ENCODE results near the gene COL13A1.

COL13A1 gene

GRCh38 chr10:69944761-69945160 is 143.1 kb downstream of the COL13A1 start:
- no peak for DNase-seq (ENCODE audit: low read depth in 2 of 2)

GRCh38 chr10:69948261-69948660 is 146.6 kb downstream of the COL13A1 start:
- DNase-seq (ENCODE audit: low read depth in 2 of 2): no peak

- DNase-seq (ENCODE audit: low read depth in 2 of 2): no peak
Observed at GRCh38 chr10:69949770-69950169, 148.1 kb downstream of the COL13A1 start.

GRCh38 chr10:69951658-69952057 is 150.0 kb downstream of the COL13A1 start:
- no peak for DNase-seq (ENCODE audit: low read depth in 2 of 2)

GRCh38 chr10:69952069-69952800 is 150.5 kb downstream of the COL13A1 start:
- DNase-seq (ENCODE audit: low read depth in 2 of 2): no peak

- no peak for DNase-seq (ENCODE audit: low read depth in 2 of 2)
Observed at GRCh38 chr10:69952821-69953221, 151.1 kb downstream of the COL13A1 start.

- DNase-seq (ENCODE audit: low read depth in 2 of 2): no peak
Observed at GRCh38 chr10:69953851-69954250, 152.1 kb downstream of the COL13A1 start.

GRCh38 chr10:69955211-69955805 is 153.6 kb downstream of the COL13A1 start:
- DNase-seq (ENCODE audit: low read depth in 2 of 2): no peak

GRCh38 chr10:69955897-69956740 is 154.4 kb downstream of the COL13A1 start:
- no peak for DNase-seq (ENCODE audit: low read depth in 2 of 2)

GRCh38 chr10:69956741-69957230 is 155.1 kb downstream of the COL13A1 start:
- DNase-seq (ENCODE audit: low read depth in 2 of 2): no peak

GRCh38 chr10:69957241-69957885 is 155.7 kb downstream of the COL13A1 start:
- DNase-seq (ENCODE audit: low read depth in 2 of 2): no peak

GRCh38 chr10:69957886-69958555 is 156.3 kb downstream of the COL13A1 start:
- no peak for DNase-seq (ENCODE audit: low read depth in 2 of 2)

- no peak for DNase-seq (ENCODE audit: low read depth in 2 of 2)
Observed at GRCh38 chr10:69958556-69958902, 156.8 kb downstream of the COL13A1 start.

- DNase-seq (ENCODE audit: low read depth in 2 of 2): no peak
Observed at GRCh38 chr10:69959911-69960310, 158.2 kb downstream of the COL13A1 start.

- no peak for DNase-seq (ENCODE audit: low read depth in 2 of 2)
Observed at GRCh38 chr10:69960606-69960987, 158.9 kb downstream of the COL13A1 start.

GRCh38 chr10:69960988-69961880 is 159.5 kb downstream of the COL13A1 start:
- no peak for DNase-seq (ENCODE audit: low read depth in 2 of 2)

- no peak for DNase-seq (ENCODE audit: low read depth in 2 of 2)
Observed at GRCh38 chr10:69961881-69962745, 160.4 kb downstream of the COL13A1 start.

GRCh38 chr10:69962746-69963135 is 161.0 kb downstream of the COL13A1 start:
- DNase-seq (ENCODE audit: low read depth in 2 of 2): no peak

- DNase-seq (ENCODE audit: low read depth in 2 of 2): no peak
Observed at GRCh38 chr10:69963178-69963834, 161.6 kb downstream of the COL13A1 start.

Data from activated CD8-positive, alpha-beta memory T cell treated with anti-CD3 and anti-CD28 coated beads for 4 hours (primary cell).